ENCODE data around the gene TM2D1. TPM values are rescaled to one million over a fixed set of nuclear protein-coding genes. Genes with fewer than 3 reads are reported as not detected.

TM2D1 gene
- total RNA-seq, 1 donor from 2014 or later, result 23.1 TPM

DNA sequence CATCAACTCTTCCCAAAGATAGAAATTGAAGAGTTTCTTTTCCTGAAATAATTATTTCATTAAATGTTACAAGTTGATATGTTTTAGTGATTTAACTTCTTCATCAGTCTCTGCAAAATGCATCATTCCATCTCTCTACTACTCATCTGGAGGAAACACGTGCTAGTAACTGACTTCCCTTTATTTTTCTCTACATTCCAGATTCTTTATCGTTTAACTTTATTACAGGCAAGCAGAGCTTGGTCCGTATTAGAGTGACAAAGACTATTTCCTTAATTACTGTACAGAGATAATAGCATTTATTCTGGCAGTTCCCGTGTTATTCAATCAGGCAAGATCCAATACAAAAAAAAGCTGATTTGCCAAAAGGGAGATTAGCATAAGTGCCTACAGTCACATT, 88.6 kb downstream of the TM2D1 start:
- no peak overlapping the region for H3K4me3 Mint-ChIP-seq (ENCODE audit: unreplicated experiment)
- peaks cover 3% of the 10 kb centered on the region for H3K4me1 Mint-ChIP-seq (ENCODE audit: unreplicated experiment)
- H3K9me3 Mint-ChIP-seq (ENCODE audit: unreplicated experiment), result no peaks in the 10 kb centered on the region
- DNase-seq (ENCODE audit: low spot score), result no peak
- no peak overlapping the region for H3K27ac Mint-ChIP-seq (ENCODE audit: unreplicated experiment)
- H3K27me3 Mint-ChIP-seq (ENCODE audit: unreplicated experiment), result no peaks in the 10 kb centered on the region
- TF ChIP-seq, protein P1, sequence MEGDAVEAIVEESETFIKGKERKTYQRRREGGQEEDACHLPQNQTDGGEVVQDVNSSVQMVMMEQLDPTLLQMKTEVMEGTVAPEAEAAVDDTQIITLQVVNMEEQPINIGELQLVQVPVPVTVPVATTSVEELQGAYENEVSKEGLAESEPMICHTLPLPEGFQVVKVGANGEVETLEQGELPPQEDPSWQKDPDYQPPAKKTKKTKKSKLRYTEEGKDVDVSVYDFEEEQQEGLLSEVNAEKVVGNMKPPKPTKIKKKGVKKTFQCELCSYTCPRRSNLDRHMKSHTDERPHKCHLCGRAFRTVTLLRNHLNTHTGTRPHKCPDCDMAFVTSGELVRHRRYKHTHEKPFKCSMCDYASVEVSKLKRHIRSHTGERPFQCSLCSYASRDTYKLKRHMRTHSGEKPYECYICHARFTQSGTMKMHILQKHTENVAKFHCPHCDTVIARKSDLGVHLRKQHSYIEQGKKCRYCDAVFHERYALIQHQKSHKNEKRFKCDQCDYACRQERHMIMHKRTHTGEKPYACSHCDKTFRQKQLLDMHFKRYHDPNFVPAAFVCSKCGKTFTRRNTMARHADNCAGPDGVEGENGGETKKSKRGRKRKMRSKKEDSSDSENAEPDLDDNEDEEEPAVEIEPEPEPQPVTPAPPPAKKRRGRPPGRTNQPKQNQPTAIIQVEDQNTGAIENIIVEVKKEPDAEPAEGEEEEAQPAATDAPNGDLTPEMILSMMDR (IDR thresholded peaks at IDR 0.05; ENCODE audit: unreplicated experiment), result no peak
- H3K36me3 Mint-ChIP-seq (ENCODE audit: low read depth, unreplicated experiment), result no peaks in the 10 kb centered on the region

DNA sequence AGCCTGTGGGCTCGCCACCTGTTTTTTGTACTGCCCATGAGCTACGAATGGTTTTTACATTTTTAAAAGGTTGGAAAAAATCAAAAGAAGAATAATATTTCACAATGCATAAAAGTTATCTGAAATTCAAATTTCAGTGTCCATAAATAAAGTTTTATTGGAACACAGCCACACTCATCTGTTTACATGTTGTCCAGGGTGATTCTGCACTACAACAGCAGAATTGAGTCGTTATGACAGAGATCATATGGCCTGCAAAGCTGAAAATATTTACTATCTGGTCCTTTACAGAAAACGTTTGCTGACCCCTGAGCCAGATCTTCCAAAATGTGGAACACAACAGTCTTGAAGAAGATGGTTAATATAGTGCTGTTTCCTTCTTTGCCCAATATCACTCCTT, 89.4 kb downstream of the TM2D1 start:
- no peak overlapping the region for H3K4me3 Mint-ChIP-seq (ENCODE audit: unreplicated experiment)
- no peaks in the 10 kb centered on the region for H3K4me1 Mint-ChIP-seq (ENCODE audit: unreplicated experiment)
- H3K36me3 Mint-ChIP-seq (ENCODE audit: low read depth, unreplicated experiment), result no peaks in the 10 kb centered on the region
- no peak for DNase-seq (ENCODE audit: low spot score)
- no peaks in the 10 kb centered on the region for H3K9me3 Mint-ChIP-seq (ENCODE audit: unreplicated experiment)
- H3K27me3 Mint-ChIP-seq (ENCODE audit: unreplicated experiment), result no peaks in the 10 kb centered on the region
- TF ChIP-seq, protein P1 (IDR thresholded peaks at IDR 0.05; ENCODE audit: unreplicated experiment), result no peak
- H3K27ac Mint-ChIP-seq (ENCODE audit: unreplicated experiment), result no peak overlapping the region

DNA sequence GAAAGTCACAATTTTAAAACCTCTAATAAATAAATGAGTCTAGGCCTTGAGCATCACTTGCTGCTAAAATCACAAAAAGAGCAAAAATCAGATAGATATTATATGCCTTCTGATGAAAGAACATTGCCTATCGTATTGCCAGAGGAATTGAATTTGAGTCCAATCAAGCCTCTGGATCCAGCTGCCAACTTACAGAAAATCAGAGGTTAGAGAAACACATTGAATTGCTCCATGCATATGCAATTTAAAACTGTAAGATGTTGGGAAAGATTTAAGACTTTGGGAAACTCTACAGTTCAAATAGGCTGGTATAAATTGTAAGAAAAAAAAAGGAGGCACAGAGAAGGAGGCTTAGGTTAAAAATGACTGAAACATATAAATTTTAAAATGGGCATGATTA, 93.5 kb downstream of the TM2D1 start:
- no peaks in the 10 kb centered on the region for H3K27me3 Mint-ChIP-seq (ENCODE audit: unreplicated experiment)
- no peak for DNase-seq (ENCODE audit: low spot score)
- no peak overlapping the region for H3K27ac Mint-ChIP-seq (ENCODE audit: unreplicated experiment)
- H3K36me3 Mint-ChIP-seq (ENCODE audit: low read depth, unreplicated experiment), result no peaks in the 10 kb centered on the region
- H3K4me1 Mint-ChIP-seq (ENCODE audit: unreplicated experiment), result no peaks in the 10 kb centered on the region
- TF ChIP-seq, protein P1 (IDR thresholded peaks at IDR 0.05; ENCODE audit: unreplicated experiment), result no peak
- H3K4me3 Mint-ChIP-seq (ENCODE audit: unreplicated experiment), result no peak overlapping the region
- no peaks in the 10 kb centered on the region for H3K9me3 Mint-ChIP-seq (ENCODE audit: unreplicated experiment)

Other genes starting within 250 kb of the TM2D1 start
- 13.9 TPM for gene PATJ, start 17.3 kb upstream of the TM2D1 start, total RNA-seq (ENCODE audit: unreplicated experiment)

Data from endothelial cell (in vitro differentiated cells).